Suppressor macrophage treated with lipopolysaccharide for 4 hours (primary cell): Measurements from ENCODE around the gene MYL6.
"Not testable (repeated sequence)": the region's sequence is repeated elsewhere in the genome, so short reads cannot be mapped to it uniquely, and the experiment has no call there.

Experiments used
- DNase-seq: peaks from one replicate; pipeline ENCODE4 v3.0.0-alpha.2; 2020

Gene MYL6

GRCh38 chr12:56158029-56158925 lies at the start of gene MYL6:
Gene MYL6, plus strand, starts transcription at chr12:56158359. Its CDS starts 43 bp downstream, at chr12:56158402.
- peak; percentile 98 for DNase-seq

GRCh38 chr12:56110571-56110970 lies 47.6 kb upstream of the MYL6 start:
- no peak for DNase-seq

GRCh38 chr12:56114084-56114483 lies 44.1 kb upstream of the MYL6 start:
- DNase-seq: no peak

GRCh38 chr12:56115329-56115728 lies 42.8 kb upstream of the MYL6 start:
- no peak for DNase-seq

- DNase-seq: peak; percentile 98
Measured at GRCh38 chr12:56116267-56117081, 41.7 kb upstream of the MYL6 start, which contains the start of gene RPL41. Gene RPL41, plus strand, starts transcription at chr12:56116633.

- not testable (repeated sequence) for DNase-seq
Measured at GRCh38 chr12:56117082-56117706, 41.0 kb upstream of the MYL6 start.

GRCh38 chr12:56117778-56118687 lies 40.1 kb upstream of the MYL6 start, which contains the start of gene ZC3H10:
Gene ZC3H10, plus strand, starts transcription at chr12:56118266. Its CDS starts 2,297 bp downstream, at chr12:56120563.
- peak; percentile 98 for DNase-seq

- DNase-seq: peak; percentile 55
Measured at GRCh38 chr12:56118688-56119357, 39.3 kb upstream of the MYL6 start.

- DNase-seq: peak; percentile 87
Measured at GRCh38 chr12:56119361-56119796, 38.8 kb upstream of the MYL6 start.

GRCh38 chr12:56120158-56120846 lies 37.9 kb upstream of the MYL6 start:
- DNase-seq: no peak

GRCh38 chr12:56121204-56121870 lies 36.8 kb upstream of the MYL6 start:
- no peak for DNase-seq

- DNase-seq: no peak
Measured at GRCh38 chr12:56122637-56123036, 35.5 kb upstream of the MYL6 start.

GRCh38 chr12:56124133-56124532 lies 34.0 kb upstream of the MYL6 start:
- no peak for DNase-seq

- DNase-seq: no peak
Measured at GRCh38 chr12:56126732-56127239, 31.4 kb upstream of the MYL6 start.

- no peak for DNase-seq
Measured at GRCh38 chr12:56127485-56127887, 30.7 kb upstream of the MYL6 start.

GRCh38 chr12:56127888-56128669 lies 30.1 kb upstream of the MYL6 start, which contains the start of gene ESYT1:
Gene ESYT1, plus strand, starts transcription at chr12:56128267. Its CDS starts 53 bp downstream, at chr12:56128320.
- peak; percentile 99 for DNase-seq

- peak; percentile 22 for DNase-seq
Measured at GRCh38 chr12:56128670-56129205, 29.4 kb upstream of the MYL6 start.

GRCh38 chr12:56129206-56129941 lies 28.8 kb upstream of the MYL6 start:
- peak; percentile 51 for DNase-seq
